ENCODE data around the gene TIMM22. TPM values are rescaled to one million over a fixed set of nuclear protein-coding genes. Genes with fewer than 3 reads are reported as not detected.
"Not testable (repeated sequence)": the region's sequence is repeated elsewhere in the genome, so short reads cannot be mapped to it uniquely, and the experiment has no call there.

Gene TIMM22
- total RNA-seq, 3 donors from 2014 or later (not counting 1 experiment from before 2014, with no cell fraction given), result 7.8 to 11.3 (median 8.9) TPM

DNA sequence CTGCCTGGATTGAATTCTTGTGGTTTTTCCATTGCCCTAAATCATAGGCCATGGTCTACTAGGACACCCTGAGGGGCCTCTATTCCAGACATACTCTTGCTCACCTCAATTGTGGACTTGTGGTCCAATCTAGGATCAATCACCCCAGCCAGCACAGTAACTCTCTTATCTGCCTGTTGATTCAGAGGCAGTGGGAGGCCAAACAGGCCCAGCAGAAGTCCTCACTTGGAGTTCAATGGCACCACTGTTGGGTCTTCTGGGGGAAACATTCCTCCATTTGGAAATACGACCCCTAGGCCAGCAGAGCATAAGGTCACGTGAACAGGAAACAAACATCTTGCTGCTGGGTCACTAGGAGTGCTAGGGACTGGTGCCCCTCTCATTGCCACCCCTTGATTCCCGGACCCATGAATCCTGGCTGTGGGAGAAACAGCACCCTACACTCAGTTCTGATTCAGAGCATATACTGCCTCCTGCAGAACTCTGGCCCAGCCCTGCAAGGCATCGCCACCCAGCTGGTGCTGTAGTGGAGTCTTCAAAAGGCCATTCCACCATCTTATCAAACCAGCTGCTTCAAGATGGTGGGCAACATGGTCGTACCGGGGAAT is 10.5 kb upstream of the TIMM22 start:
- no peak for TF ChIP-seq CTCF (IDR thresholded peaks at IDR 0.05)
- H3K4me1 Mint-ChIP-seq, result no peaks in the 10 kb centered on the region
- H3K9me3 Mint-ChIP-seq, result no peaks in the 10 kb centered on the region
- H3K36me3 Mint-ChIP-seq, result no peaks in the 10 kb centered on the region
- Histone ChIP-seq H3K27me3 (ENCODE audit: control insufficient read depth, insufficient read depth, low read length) (no peaks in the 10 kb centered on the region), H3K9me3 (ENCODE audit: control insufficient read depth, insufficient read depth, low read length) (no peaks in the 10 kb centered on the region), H3K36me3 (ENCODE audit: control insufficient read depth, insufficient read depth, low read length) (no peaks in the 10 kb centered on the region), H3K27ac (ENCODE audit: low read length) (no peak overlapping the region), H3K4me3 (ENCODE audit: low read length) (no peak overlapping the region), H3K4me1 (ENCODE audit: control insufficient read depth, insufficient read depth, low read length) (no peaks in the 10 kb centered on the region)
- peaks cover 0 to 5% of the 10 kb centered on the region in 2 donors for H3K27me3 Mint-ChIP-seq (ENCODE audit: low read depth in 2 of 2)
- ATAC-seq (no peak), DNase-seq (no peak)
- H3K4me3 Mint-ChIP-seq, result no peak overlapping the region
- WGBS (ENCODE audit: insufficient coverage), result 90% methylated on average over 6 of the region's 6 CpGs
- intact Hi-C loops (cut with micrococcal nuclease), result no loop called here
- H3K27ac Mint-ChIP-seq, result no peak overlapping the region

DNA sequence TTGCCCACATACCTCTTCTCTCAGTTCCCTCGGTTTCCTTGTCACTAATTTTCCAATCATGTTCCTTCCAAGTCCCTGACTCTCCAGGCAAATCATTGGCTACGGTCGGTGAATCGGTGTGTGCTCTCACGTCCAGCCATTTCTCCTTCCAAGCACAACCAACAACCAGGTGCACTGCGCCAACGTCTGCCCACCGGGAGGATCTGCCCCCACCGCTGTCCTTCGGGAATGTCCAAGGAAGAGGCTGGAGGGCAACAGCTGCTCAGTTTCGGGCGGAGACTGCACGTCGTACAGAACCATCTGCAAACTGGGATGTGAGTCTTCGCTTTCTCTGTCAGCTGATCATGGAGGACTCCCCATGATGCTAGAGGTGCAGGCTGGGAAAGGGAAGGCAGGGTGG is 9.0 kb upstream of the TIMM22 start:
- Mint-ChIP-seq H3K4me1 (no peaks in the 10 kb centered on the region), H3K9me3 (no peaks in the 10 kb centered on the region), H3K36me3 (no peaks in the 10 kb centered on the region), H3K4me3 (no peak overlapping the region), H3K27me3 (ENCODE audit: low read depth in 2 of 2) (peaks cover 0 to 3% of the 10 kb centered on the region in 2 donors), H3K27ac (no peak overlapping the region)
- TF ChIP-seq CTCF (IDR thresholded peaks at IDR 0.05), result no peak
- intact Hi-C loops (cut with micrococcal nuclease), result no loop called here
- WGBS (ENCODE audit: insufficient coverage), result 95% methylated on average over 15 of the region's 15 CpGs
- no peaks in the 10 kb centered on the region for H3K27me3 ChIP-seq (ENCODE audit: control insufficient read depth, insufficient read depth, low read length)
- H3K4me1 ChIP-seq (ENCODE audit: control insufficient read depth, insufficient read depth, low read length), result no peaks in the 10 kb centered on the region
- ATAC-seq (no peak), DNase-seq (no peak)
- H3K4me3 ChIP-seq (ENCODE audit: low read length), result no peak overlapping the region
- H3K36me3 ChIP-seq (ENCODE audit: control insufficient read depth, insufficient read depth, low read length), result no peaks in the 10 kb centered on the region
- H3K27ac ChIP-seq (ENCODE audit: low read length), result no peak overlapping the region
- H3K9me3 ChIP-seq (ENCODE audit: control insufficient read depth, insufficient read depth, low read length), result peaks cover 6% of the 10 kb centered on the region

- H3K27ac Mint-ChIP-seq, result no peak overlapping the region
- Histone ChIP-seq H3K27ac (ENCODE audit: low read length) (no peak overlapping the region), H3K9me3 (ENCODE audit: control insufficient read depth, insufficient read depth, low read length) (peaks cover 12% of the 10 kb centered on the region), H3K4me3 (ENCODE audit: low read length) (no peak overlapping the region), H3K4me1 (ENCODE audit: control insufficient read depth, insufficient read depth, low read length) (no peaks in the 10 kb centered on the region), H3K27me3 (ENCODE audit: control insufficient read depth, insufficient read depth, low read length) (no peaks in the 10 kb centered on the region), H3K36me3 (ENCODE audit: control insufficient read depth, insufficient read depth, low read length) (no peaks in the 10 kb centered on the region)
- H3K27me3 Mint-ChIP-seq (ENCODE audit: low read depth in 2 of 2), result peaks cover 0 to 3% of the 10 kb centered on the region in 2 donors
- intact Hi-C loops (cut with micrococcal nuclease), result no loop called here
- no peak overlapping the region for H3K4me3 Mint-ChIP-seq
- no peaks in the 10 kb centered on the region for H3K36me3 Mint-ChIP-seq
- no peaks in the 10 kb centered on the region for H3K4me1 Mint-ChIP-seq
- DNase-seq (no peak), ATAC-seq (no peak)
- WGBS (ENCODE audit: insufficient coverage), result 90% methylated on average over 11 of the region's 11 CpGs
- TF ChIP-seq CTCF (IDR thresholded peaks at IDR 0.05), result no peak
- peaks cover 5% of the 10 kb centered on the region in 2 donors for H3K9me3 Mint-ChIP-seq
These were observed 8.4 kb upstream of the TIMM22 start for GRCh38 chr17:988561-988960.

DNA sequence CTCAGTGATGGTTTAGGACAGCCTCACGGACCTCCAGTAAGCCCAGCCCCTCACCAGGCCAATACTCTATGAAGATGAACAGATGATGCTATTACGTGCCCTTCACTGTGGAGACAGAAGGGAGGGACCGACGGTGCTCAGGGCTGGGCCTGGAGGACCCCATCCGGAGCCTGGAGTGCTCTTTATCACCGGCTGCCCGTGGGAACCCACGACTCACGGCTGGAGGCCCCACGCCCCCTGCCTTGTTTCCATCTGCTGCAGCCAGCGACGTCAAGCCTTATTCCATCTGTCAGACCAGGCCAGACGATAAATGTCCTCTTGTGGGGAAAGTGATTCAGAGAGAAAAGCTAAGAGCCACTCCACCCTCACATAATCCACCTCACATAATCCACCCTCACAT is 4.0 kb upstream of the TIMM22 start:
- H3K27me3 ChIP-seq (ENCODE audit: control insufficient read depth, insufficient read depth, low read length), result no peaks in the 10 kb centered on the region
- no peak overlapping the region for H3K27ac ChIP-seq (ENCODE audit: low read length)
- no peak for TF ChIP-seq CTCF (IDR thresholded peaks at IDR 0.05)
- H3K9me3 ChIP-seq (ENCODE audit: control insufficient read depth, insufficient read depth, low read length), result peaks cover 22% of the 10 kb centered on the region
- Mint-ChIP-seq H3K27me3 (ENCODE audit: low read depth in 2 of 2) (peaks cover 0 to 3% of the 10 kb centered on the region in 2 donors), H3K4me1 (peaks cover 8 to 10% of the 10 kb centered on the region in 2 donors), H3K27ac (no peak overlapping the region), H3K9me3 (peaks cover 6 to 9% of the 10 kb centered on the region in 2 donors), H3K4me3 (no peak overlapping the region), H3K36me3 (no peaks in the 10 kb centered on the region)
- 91% methylated on average over 13 of the region's 13 CpGs for WGBS (ENCODE audit: insufficient coverage)
- ATAC-seq (no peak), DNase-seq (no peak)
- H3K4me3 ChIP-seq (ENCODE audit: low read length), result no peak overlapping the region
- H3K36me3 ChIP-seq (ENCODE audit: control insufficient read depth, insufficient read depth, low read length), result no peaks in the 10 kb centered on the region
- H3K4me1 ChIP-seq (ENCODE audit: control insufficient read depth, insufficient read depth, low read length), result peaks cover 16% of the 10 kb centered on the region
- intact Hi-C loops (cut with micrococcal nuclease), result no loop called here

DNA sequence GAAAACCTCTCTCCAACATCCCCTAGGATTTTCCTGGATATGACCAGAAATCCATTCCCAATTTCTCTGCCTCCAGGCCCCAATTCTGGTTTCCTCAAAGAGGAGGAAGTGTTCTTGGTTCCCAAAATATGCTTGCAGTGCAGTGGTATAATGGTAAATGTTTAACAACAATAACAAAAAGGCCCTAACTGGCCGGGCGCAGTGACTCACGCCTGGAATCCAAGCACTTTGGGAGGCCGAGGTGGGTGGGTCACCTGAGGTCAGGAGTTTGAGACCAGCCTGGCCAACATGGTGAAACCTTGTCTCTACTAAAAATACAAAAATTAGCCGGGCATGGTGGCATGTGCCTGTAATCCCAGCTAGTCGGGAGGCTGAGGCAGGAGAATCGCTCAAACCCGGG is 1.6 kb upstream of the TIMM22 start:
- H3K4me3 ChIP-seq (ENCODE audit: low read length); H3K9me3 Mint-ChIP-seq; H3K27ac ChIP-seq (ENCODE audit: low read length); H3K36me3 ChIP-seq (ENCODE audit: control insufficient read depth, insufficient read depth, low read length); H3K4me3 Mint-ChIP-seq; ATAC-seq; H3K27ac Mint-ChIP-seq; DNase-seq; H3K27me3 Mint-ChIP-seq (ENCODE audit: low read depth in 2 of 2); H3K36me3 Mint-ChIP-seq; H3K27me3 ChIP-seq (ENCODE audit: control insufficient read depth, insufficient read depth, low read length): not testable (repeated sequence)
- intact Hi-C loops (cut with micrococcal nuclease), result loop anchor here (5.0 kb wide), 1 partner anchor 853 kb away; a partner anchor contains a TSS
- H3K4me1 ChIP-seq (ENCODE audit: control insufficient read depth, insufficient read depth, low read length), result peaks cover 19% of the 10 kb centered on the region
- H3K9me3 ChIP-seq (ENCODE audit: control insufficient read depth, insufficient read depth, low read length), result peaks cover 22% of the 10 kb centered on the region
- 93% methylated on average over 8 of the region's 8 CpGs for WGBS (ENCODE audit: insufficient coverage)
- peaks cover 21 to 25% of the 10 kb centered on the region in 2 donors for H3K4me1 Mint-ChIP-seq

Measured in natural killer cell (primary cell).